ENCODE data around the gene RAB9A.

The RAB9A gene

GRCh38 chrX:13664020-13664419 lies 24.9 kb upstream of the RAB9A start:
- Histone ChIP-seq H3K4me1 (ENCODE audit: control insufficient read depth, low read length) (peaks cover 32% of the 10 kb centered on the region), H3K9me3 (ENCODE audit: control insufficient read depth, insufficient read depth, low read length) (no peaks in the 10 kb centered on the region), H3K9me2 (replicated peaks; ENCODE audit: control insufficient read depth, low read length) (no peaks in the 10 kb centered on the region), H4K20me1 (ENCODE audit: control insufficient read depth, insufficient read depth, low read depth, low read length) (no peaks in the 10 kb centered on the region), H3K27ac (ENCODE audit: low read depth, low read length) (no peak overlapping the region), H3K4me2 (ENCODE audit: low read length) (no peak overlapping the region), H3K27me3 (ENCODE audit: control insufficient read depth, low read length) (no peaks in the 10 kb centered on the region), H3F3A (ENCODE audit: control insufficient read depth, insufficient read depth) (no peaks in the 10 kb centered on the region), H3K4me3 (ENCODE audit: low read length) (no peak overlapping the region), H3K36me3 (ENCODE audit: control insufficient read depth, low read length) (peaks cover 9% of the 10 kb centered on the region), H3K79me2 (ENCODE audit: control insufficient read depth, low read length) (no peaks in the 10 kb centered on the region)
- TF ChIP-seq CTCF (IDR thresholded peaks at IDR 0.05; ENCODE audit: low read depth, low read length, poor library complexity, severe bottlenecking) (no peak), EZH2phosphoT487 (IDR thresholded peaks at IDR 0.05; ENCODE audit: borderline replicate concordance, low read length) (no peak)

GRCh38 chrX:13666836-13667235 lies 22.1 kb upstream of the RAB9A start:
- Histone ChIP-seq H4K20me1 (ENCODE audit: control insufficient read depth, insufficient read depth, low read depth, low read length) (no peaks in the 10 kb centered on the region), H3F3A (ENCODE audit: control insufficient read depth, insufficient read depth) (no peaks in the 10 kb centered on the region), H3K36me3 (ENCODE audit: control insufficient read depth, low read length) (peaks cover 2% of the 10 kb centered on the region; the same call in 1 of the 2 replicates), H3K27me3 (ENCODE audit: control insufficient read depth, low read length) (no peaks in the 10 kb centered on the region), H3K4me1 (ENCODE audit: control insufficient read depth, low read length) (peaks cover 53% of the 10 kb centered on the region), H3K27ac (ENCODE audit: low read depth, low read length) (no peak overlapping the region), H3K9me2 (replicated peaks; ENCODE audit: control insufficient read depth, low read length) (no peaks in the 10 kb centered on the region), H3K4me2 (ENCODE audit: low read length) (peak overlapping the region; percentile 36), H3K4me3 (ENCODE audit: low read length) (no peak overlapping the region), H3K9me3 (ENCODE audit: control insufficient read depth, insufficient read depth, low read length) (no peaks in the 10 kb centered on the region), H3K79me2 (ENCODE audit: control insufficient read depth, low read length) (no peaks in the 10 kb centered on the region)
- TF ChIP-seq EZH2phosphoT487 (IDR thresholded peaks at IDR 0.05; ENCODE audit: borderline replicate concordance, low read length) (no peak), CTCF (IDR thresholded peaks at IDR 0.05; ENCODE audit: low read depth, low read length, poor library complexity, severe bottlenecking) (no peak)

- Histone ChIP-seq H3K79me2 (ENCODE audit: control insufficient read depth, low read length) (no peaks in the 10 kb centered on the region), H3K4me2 (ENCODE audit: low read length) (peak overlapping the region; percentile 42), H3K36me3 (ENCODE audit: control insufficient read depth, low read length) (peaks cover 2% of the 10 kb centered on the region; the same call in 1 of the 2 replicates), H3K4me3 (ENCODE audit: low read length) (no peak overlapping the region), H3K27ac (ENCODE audit: low read depth, low read length) (no peak overlapping the region), H3K4me1 (ENCODE audit: control insufficient read depth, low read length) (peaks cover 64% of the 10 kb centered on the region), H4K20me1 (ENCODE audit: control insufficient read depth, insufficient read depth, low read depth, low read length) (no peaks in the 10 kb centered on the region), H3K27me3 (ENCODE audit: control insufficient read depth, low read length) (no peaks in the 10 kb centered on the region), H3K9me2 (replicated peaks; ENCODE audit: control insufficient read depth, low read length) (no peaks in the 10 kb centered on the region), H3F3A (ENCODE audit: control insufficient read depth, insufficient read depth) (no peaks in the 10 kb centered on the region), H3K9me3 (ENCODE audit: control insufficient read depth, insufficient read depth, low read length) (no peaks in the 10 kb centered on the region)
- no peak for TF ChIP-seq CTCF (IDR thresholded peaks at IDR 0.05; ENCODE audit: low read depth, low read length, poor library complexity, severe bottlenecking)
- no peak for TF ChIP-seq EZH2phosphoT487 (IDR thresholded peaks at IDR 0.05; ENCODE audit: borderline replicate concordance, low read length)
Measured at GRCh38 chrX:13667919-13668318, 21.0 kb upstream of the RAB9A start.

All from DOHH2 (cell line).